Measurements from ENCODE around the gene CCDC13.

CCDC13 gene

GRCh38 chr3:42732829-42733459 is 40.1 kb downstream of the CCDC13 start:
- no peak for DNase-seq

DNA sequence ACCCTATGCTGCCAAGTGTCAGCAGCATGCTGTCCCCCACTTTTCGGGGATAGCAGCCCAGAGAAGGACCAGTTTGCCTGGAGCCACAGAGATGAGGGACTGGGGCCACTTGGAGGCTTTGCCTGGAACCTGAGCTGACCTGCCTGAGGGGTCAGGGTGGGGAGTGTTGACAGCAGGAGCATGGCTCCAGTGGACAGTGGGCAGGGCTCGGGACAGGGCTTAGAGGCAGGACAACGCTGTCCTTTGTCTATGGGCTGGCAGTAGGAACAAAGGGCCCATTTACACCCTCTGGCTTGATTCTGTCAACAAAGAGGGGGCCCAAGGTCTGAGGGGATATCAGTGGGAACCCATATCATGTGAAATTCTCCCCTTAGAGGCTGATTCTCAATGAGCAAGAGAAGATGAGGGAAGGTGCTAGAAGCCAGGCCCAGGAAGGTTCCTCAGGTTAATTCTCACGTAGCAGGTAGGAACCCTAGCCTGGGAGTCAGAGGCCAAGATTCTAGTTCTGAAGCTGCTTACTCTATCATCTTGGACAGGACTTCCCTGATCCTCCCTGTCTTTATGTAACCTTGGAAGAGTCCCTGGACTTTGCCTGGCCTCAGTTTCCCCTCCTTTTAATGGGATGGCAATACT is 40.7 kb downstream of the CCDC13 start:
- no peak for DNase-seq

DNA sequence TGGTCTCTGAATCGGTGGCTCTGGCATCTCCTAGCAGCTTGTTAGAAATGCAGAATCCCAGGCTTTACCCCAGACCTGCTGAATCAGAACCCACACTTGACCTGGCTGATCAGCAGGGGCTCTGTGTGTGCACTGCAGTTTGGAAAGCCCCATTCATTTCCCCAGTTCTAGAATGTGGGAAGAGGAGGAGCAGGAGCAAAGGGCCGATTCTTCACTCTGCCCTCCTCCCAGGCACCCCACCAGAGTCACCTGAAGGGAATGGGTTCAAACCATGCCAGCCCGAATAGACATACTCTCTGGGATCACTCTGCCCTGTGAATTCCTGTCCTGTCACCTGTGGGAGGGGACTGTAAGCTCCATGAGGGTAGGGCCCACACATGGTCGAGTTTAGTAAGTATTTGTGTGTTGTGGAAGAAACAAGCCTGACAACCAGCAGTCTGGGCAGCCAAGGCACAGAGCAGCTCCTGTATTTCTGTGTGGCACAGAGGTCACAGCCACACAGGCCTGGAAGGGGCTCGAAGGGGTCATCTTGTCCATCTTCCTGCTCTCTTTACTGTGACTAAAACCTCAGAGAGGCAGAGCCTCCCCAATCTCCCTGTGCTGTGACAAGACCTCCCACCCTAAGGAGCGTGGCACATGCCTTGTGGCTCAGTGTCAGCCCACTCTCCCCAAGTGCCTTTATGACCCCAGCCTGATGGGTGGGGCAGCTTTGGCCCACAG is 41.4 kb downstream of the CCDC13 start:
- no peak for DNase-seq

- DNase-seq: no peak
These were observed 42.2 kb downstream of the CCDC13 start for GRCh38 chr3:42730706-42731420.

- DNase-seq: no peak
These were observed 42.8 kb downstream of the CCDC13 start for GRCh38 chr3:42730294-42730693.

- DNase-seq: no peak
These were observed 43.5 kb downstream of the CCDC13 start for GRCh38 chr3:42729404-42730145.

GRCh38 chr3:42728668-42729364 is 44.2 kb downstream of the CCDC13 start:
- DNase-seq: no peak

DNA sequence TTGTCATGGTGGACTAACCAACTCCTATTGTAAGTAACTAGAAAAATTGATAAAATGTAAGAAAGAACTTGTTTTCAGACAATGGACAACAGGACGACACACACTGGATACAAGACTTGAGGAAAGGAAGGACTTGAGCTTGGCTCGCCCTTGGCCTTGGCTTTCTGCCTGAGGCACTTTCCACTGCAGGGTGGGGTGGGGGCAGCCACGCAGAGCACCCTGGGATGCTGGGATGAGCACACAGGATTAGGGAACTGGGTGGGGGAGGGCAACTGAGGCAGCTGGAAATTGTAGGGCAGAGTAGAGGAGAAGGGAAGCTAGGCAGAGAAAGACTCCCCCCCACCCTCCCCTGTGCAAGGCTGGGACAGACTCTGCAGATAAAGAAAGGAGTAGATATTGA is 45.0 kb downstream of the CCDC13 start:
- no peak for DNase-seq

DNA sequence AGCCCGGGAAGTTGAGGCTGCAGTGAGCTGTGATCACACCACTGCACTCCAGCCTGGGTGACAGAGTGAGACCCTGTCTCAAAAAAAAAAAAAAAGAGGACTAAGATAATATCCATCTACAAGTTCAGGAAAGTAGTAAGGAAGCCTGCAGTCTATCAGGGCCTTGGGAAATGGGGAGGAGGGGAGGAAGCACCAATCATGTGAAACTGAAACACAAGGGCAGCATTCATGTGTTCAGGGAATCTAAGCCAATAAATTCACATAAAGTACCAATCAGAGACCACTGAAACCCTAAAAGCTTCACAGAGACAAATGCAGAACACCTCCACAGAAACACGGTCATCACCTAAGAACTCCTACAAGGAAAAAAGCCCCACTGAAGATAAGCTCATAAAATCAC is 47.6 kb downstream of the CCDC13 start:
- DNase-seq: no peak

DNA sequence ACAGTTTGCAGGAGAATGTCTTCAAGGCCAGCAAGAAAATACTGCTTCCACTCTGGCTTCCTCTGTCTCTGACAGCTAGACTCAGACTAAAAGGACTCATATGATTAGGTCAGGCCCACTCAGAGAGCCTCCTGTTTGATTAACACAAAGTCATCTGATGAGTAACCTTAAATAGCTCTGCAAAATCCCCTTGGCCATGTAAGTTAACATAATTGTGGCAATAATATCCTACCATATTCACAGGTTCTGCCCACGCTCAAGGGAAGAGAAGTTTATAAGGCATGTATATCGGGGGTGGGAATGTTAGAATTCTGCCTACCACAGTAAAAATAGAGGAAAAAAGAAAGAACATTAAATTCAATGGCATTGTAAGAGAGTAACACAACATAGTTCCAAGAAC is 49.8 kb downstream of the CCDC13 start:
- DNase-seq: no peak

All from activated CD4-positive, alpha-beta T cell treated with anti-CD3 and anti-CD28 coated beads, Interleukin-2, amount 50 U/mL, for 1 hour (primary cell).